Prostate gland (tissue), 2 donors: ENCODE results near the gene SWAP70.

ENCODE experiments used
- CTCF ChIP-seq, 4 experiments: fragments of 200-600 bp in 2 of 4; fragments of 450-650 bp in 2 of 4; sonication (generic) in 2 of 4; IDR thresholded peaks; 1 replicate in 3 of 4; 2 replicates in 1 of 4; pipeline ENCODE4 v1.5.1; 2016 to 2019; ENCODE audit warnings: antibody characterized with exemption in 4 of 4, mild to moderate bottlenecking in 2 of 4, moderate library complexity in 2 of 4
- POLR2AphosphoS5 ChIP-seq: sonication (generic); formaldehyde crosslinking; IDR thresholded peaks from one replicate; pipeline ENCODE4 v1.6.1; 2017; ENCODE audit warnings: antibody characterized with exemption

- TF ChIP-seq POLR2AphosphoS5: no peak
- TF ChIP-seq CTCF (IDR thresholded peaks at IDR 0.05): no peak
Observed at GRCh38 chr11:9761441-9761945, 97.6 kb downstream of the SWAP70 start.
